Spleen (tissue), 11 donors: ENCODE data around the gene NTSR1. TPM values are rescaled to one million over a fixed set of nuclear protein-coding genes. Genes with fewer than 3 reads are reported as not detected.

Experiments
- DNase-seq: peaks from one replicate; pipeline ENCODE4 v3.0.0-alpha.2; 2020
- H3K27ac ChIP-seq, 8 donors: fragments of 200-600 bp; sonication (generic) in 7 of 8; 1 replicate in 4 of 8; 2 replicates in 4 of 8; pipeline versions ENCODE4 v1.5.0 to v1.8.0; 2016 to 2021; ENCODE audit warnings: inconsistent platforms in 4 of 8, mild to moderate bottlenecking in 4 of 8, moderate library complexity in 1 of 8
- H3K27me3 ChIP-seq, 7 donors: fragments of 200-600 bp; sonication (generic) in 6 of 7; replicated peaks in 1 of 7; 1 replicate in 4 of 7; 2 replicates in 3 of 7; pipeline versions ENCODE4 v1.5.0 to v1.8.0; 2016 to 2021; ENCODE audit warnings: inconsistent platforms in 3 of 7, mild to moderate bottlenecking in 1 of 7
- H3K36me3 ChIP-seq, 6 donors: fragments of 200-600 bp; sonication (generic) in 5 of 6; 1 replicate in 4 of 6; 2 replicates in 2 of 6; pipeline versions ENCODE4 v1.5.0 to v1.8.0; 2016 to 2021; ENCODE audit warnings: inconsistent platforms in 2 of 6
- H3K4me1 ChIP-seq, 6 donors: fragments of 200-600 bp; sonication (generic) in 5 of 6; 1 replicate in 3 of 6; 2 replicates in 3 of 6; pipeline versions ENCODE4 v1.5.0 to v1.8.0; 2016 to 2021; ENCODE audit warnings: inconsistent platforms in 3 of 6
- H3K4me3 ChIP-seq, 8 donors: fragments of 200-600 bp; sonication (generic) in 7 of 8; 1 replicate in 4 of 8; 2 replicates in 4 of 8; pipeline versions ENCODE4 v1.5.0 to v1.8.0; 2016 to 2021; ENCODE audit warnings: inconsistent platforms in 4 of 8, mild to moderate bottlenecking in 4 of 8, moderate library complexity in 2 of 8
- H3K9me3 ChIP-seq, 8 donors: fragments of 200-600 bp; sonication (generic) in 7 of 8; 1 replicate in 4 of 8; 2 replicates in 4 of 8; pipeline versions ENCODE4 v1.5.0 to v1.8.0; 2016 to 2021; ENCODE audit warnings: inconsistent platforms in 4 of 8
- CTCF ChIP-seq, 11 experiments: fragments of 200-600 bp in 7 of 11; fragments of 450-650 bp in 4 of 11; sonication (generic) in 4 of 11; IDR thresholded peaks in 8 of 11; conservative IDR thresholded peaks in 3 of 11; 1 replicate in 7 of 11; 2 replicates in 4 of 11; pipeline versions ENCODE4 v1.4.0 to v1.8.0; 2016 to 2021; ENCODE audit warnings: antibody characterized with exemption in 11 of 11, inconsistent platforms in 4 of 11, mild to moderate bottlenecking in 1 of 11
- POLR2A ChIP-seq, 3 donors: fragments of 450-650 bp; IDR thresholded peaks; one replicate each; pipeline ENCODE4 v1.5.1; 2017; ENCODE audit warnings: antibody characterized with exemption in 3 of 3, mild to moderate bottlenecking in 1 of 3
- POLR2AphosphoS5 ChIP-seq, 3 donors: sonication (generic); formaldehyde crosslinking; IDR thresholded peaks; one replicate each; pipeline ENCODE4 v1.5.1; 2017; ENCODE audit warnings: antibody characterized with exemption in 3 of 3
- WGBS, 5 donors: extraction: QIAGEN DNeasy Blood & Tissue Kit in 3 of 5; methylation state at CpG; one replicate each; pipeline versions ENCODE4 v1.1.5 to v1.1.7; 2013 to 2018; 5-methylcytosine and 5-hydroxymethylcytosine counted together
- intact Hi-C: fragments of 100-400 bp; cut with DNase I; formaldehyde crosslinking; loops from one replicate; pipeline ENCODE4 v1.15.0; 2023; ENCODE audit warnings: low total_unique reads
- polyA plus RNA-seq, 3 donors: library from polyadenylated mRNA; stranded (reverse); fragments of 200-250 nt; gene quantifications; one replicate each; pipeline ENCODE4 v1.2.1, GENCODE V29; 2013
- total RNA-seq, 7 donors: library from RNA; depleted of rRNA in 3 of 7; stranded (reverse); fragments of >200 nt in 3 of 7; fragmentation: NEBNext Ultra II Directional in 4 of 7; extraction: Animal tissue kit (Norgen Biotek cat#: 25700) in 4 of 7; gene quantifications; one replicate each; pipeline versions ENCODE4 v1.1.0 to v1.2.1, GENCODE V29; 2016 to 2021
- donor health status: healthy with polysubstance abuse.
- donor health status: DM: no; HTN: no; CAD: no; lungs with moderate emphysema.
- donor health status: DM: no; HTN: no; CAD: no.
- donor health status: Bipolar disorder and iron deficiency.
- donor health status: healthy.
- donor health status: DM: no; HTN: no; CAD: no.
- donor health status: DM: yes; HTN: yes; CAD: no.

NTSR1 gene
- total and polyA plus RNA-seq, 10 donors: 0.14 to 5.7 (median 0.71) TPM

GRCh38 chr20:62768551-62769287, 60.1 kb downstream of the NTSR1 start:
- Histone ChIP-seq H3K36me3 (no peaks in the 10 kb centered on the region), H3K27ac (no peak overlapping the region), H3K4me1 (peaks cover 0 to 22% (median 19%) of the 10 kb centered on the region in 6 donors), H3K9me3 (no peaks in the 10 kb centered on the region), H3K27me3 (peaks cover 0 to 55% (median 10%) of the 10 kb centered on the region in 7 donors), H3K4me3 (no peak overlapping the region)
- DNase-seq: peak; percentile 72
- TF ChIP-seq CTCF (IDR thresholded peaks at IDR 0.05 in 8 of 11, conservative IDR thresholded peaks at IDR 0.05 in 3 of 11) (no peak), POLR2A (IDR thresholded peaks at IDR 0.05) (no peak), POLR2AphosphoS5 (IDR thresholded peaks at IDR 0.05) (no peak)
- 66 to 85% (median 80%) methylated on average over 15 to 21 of the region's 21 CpGs for WGBS, 5 donors
- intact Hi-C loops: no loop called here

DNA sequence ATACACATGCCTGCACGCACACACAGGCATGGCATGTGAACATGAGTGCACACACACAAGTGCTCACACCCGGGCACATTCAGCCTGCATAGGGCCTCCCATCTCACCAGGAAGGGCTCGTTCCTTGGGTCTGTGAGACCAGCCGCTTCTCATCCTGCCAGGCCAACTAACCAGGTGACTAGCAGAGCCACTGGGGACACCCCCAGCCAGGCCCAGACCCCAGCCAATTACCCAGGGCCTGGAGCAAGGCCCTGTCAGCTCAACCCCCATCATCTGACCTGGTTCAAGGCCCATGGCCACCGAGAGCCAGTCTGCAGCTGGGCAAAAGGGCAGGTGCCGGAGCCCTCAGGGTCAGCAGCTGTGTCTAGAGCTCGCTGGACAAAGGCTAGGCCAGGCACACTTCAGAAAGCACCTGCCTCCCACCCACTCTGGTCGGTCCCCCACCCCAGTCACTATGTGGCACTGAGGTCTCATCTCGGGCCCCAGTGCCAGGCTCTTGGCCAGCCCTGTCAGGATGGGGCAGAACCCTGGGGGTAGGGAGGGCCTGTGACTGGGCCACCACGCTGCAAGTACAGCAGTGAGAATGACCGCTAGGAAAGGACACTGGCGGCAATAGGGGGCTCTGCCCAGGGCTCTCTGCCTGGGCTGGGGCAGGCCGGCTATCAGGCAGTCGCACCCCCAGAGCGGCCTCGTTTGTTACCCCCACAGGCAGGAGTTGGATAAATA, 60.9 kb downstream of the NTSR1 start:
- peak; percentile 64 for DNase-seq
- intact Hi-C loops: no loop called here

GRCh38 chr20:62770111-62770910, 61.7 kb downstream of the NTSR1 start:
- TF ChIP-seq CTCF (IDR thresholded peaks at IDR 0.05 in 8 of 11, conservative IDR thresholded peaks at IDR 0.05 in 3 of 11) (no peak), POLR2A (IDR thresholded peaks at IDR 0.05) (no peak), POLR2AphosphoS5 (IDR thresholded peaks at IDR 0.05) (no peak)
- no peak overlapping the region for H3K27ac ChIP-seq
- intact Hi-C loops: no loop called here
- DNase-seq: peak; percentile 68
- H3K27me3 ChIP-seq: peaks cover 0 to 39% (median 5%) of the 10 kb centered on the region in 7 donors
- H3K9me3 ChIP-seq: no peaks in the 10 kb centered on the region
- WGBS, 5 donors: 86 to 94% (median 93%) methylated on average over 19 to 20 of the region's 20 CpGs
- H3K4me1 ChIP-seq: peaks cover 0 to 38% (median 27%) of the 10 kb centered on the region in 6 donors
- H3K36me3 ChIP-seq: no peaks in the 10 kb centered on the region
- no peak overlapping the region for H3K4me3 ChIP-seq

More for the DNA sequence above, 60.9 kb downstream of the NTSR1 start:
- no peak overlapping the region for H3K4me3 ChIP-seq
- no peaks in the 10 kb centered on the region for H3K36me3 ChIP-seq
- no peak for TF ChIP-seq CTCF (IDR thresholded peaks at IDR 0.05 in 8 of 11, conservative IDR thresholded peaks at IDR 0.05 in 3 of 11)
- TF ChIP-seq POLR2A (IDR thresholded peaks at IDR 0.05): no peak
- TF ChIP-seq POLR2AphosphoS5 (IDR thresholded peaks at IDR 0.05): no peak
- no peak overlapping the region for H3K27ac ChIP-seq
- peaks cover 0 to 30% (median 20%) of the 10 kb centered on the region in 6 donors for H3K4me1 ChIP-seq
- no peaks in the 10 kb centered on the region for H3K9me3 ChIP-seq
- H3K27me3 ChIP-seq: peaks cover 0 to 47% (median 6%) of the 10 kb centered on the region in 7 donors
- WGBS, 5 donors: 85 to 97% (median 91%) methylated on average over 12 to 16 of the region's 16 CpGs
